SU-DHL-6 (cell line): ENCODE measurements around the gene RTN4.

Experiments
- H2AFZ ChIP-seq: fragments of 200-600 bp; sonication (generic); 2 replicates; pipeline ENCODE4 v1.6.1; 2014; ENCODE audit warnings: low read depth, mild to moderate bottlenecking, moderate library complexity, mixed read lengths, antibody characterized with exemption, low read length; ENCODE audit not compliant: severe bottlenecking
- H3F3A ChIP-seq: fragments of 200-600 bp; shearing (Covaris generic); 2 replicates; pipeline ENCODE4 v1.6.0; 2016; ENCODE audit warnings: antibody characterized with exemption, mild to moderate bottlenecking; ENCODE audit not compliant: insufficient read depth
- H3K27ac ChIP-seq: fragments of 200-600 bp; sonication (generic); 2 replicates; pipeline ENCODE4 v1.5.1; 2016; ENCODE audit warnings: low read depth, mild to moderate bottlenecking, low read length, moderate library complexity, mixed read lengths
- H3K27me3 ChIP-seq: fragments of 200-600 bp; sonication (generic), shearing (Covaris generic); 2 replicates; pipeline ENCODE4 v1.6.0; 2014; ENCODE audit warnings: mild to moderate bottlenecking, low read length
- H3K36me3 ChIP-seq: fragments of 200-600 bp; sonication (generic); 2 replicates; pipeline ENCODE4 v1.6.1; 2014; ENCODE audit warnings: mild to moderate bottlenecking, low read length, mixed read lengths
- H3K4me2 ChIP-seq: fragments of 300-600, 200-600 bp; shearing (Covaris generic), sonication (generic); 2 replicates; pipeline ENCODE4 v1.6.0; 2014; ENCODE audit warnings: low read length, low read depth, mild to moderate bottlenecking; ENCODE audit not compliant: poor library complexity, severe bottlenecking
- H3K4me3 ChIP-seq: fragments of 200-600 bp; sonication (generic); 2 replicates; pipeline ENCODE4 v1.5.1; 2014; ENCODE audit warnings: antibody characterized with exemption, low read length, mild to moderate bottlenecking, mixed read lengths; ENCODE audit not compliant: insufficient read depth, poor library complexity, severe bottlenecking
- H3K79me2 ChIP-seq: fragments of 200-600 bp; sonication (generic); 2 replicates; pipeline ENCODE4 v1.6.1; 2014; ENCODE audit warnings: mild to moderate bottlenecking, low read length, moderate library complexity; ENCODE audit not compliant: insufficient read depth
- H3K9ac ChIP-seq: fragments of 200-600 bp; sonication (generic); 2 replicates; pipeline ENCODE4 v1.7.0; 2014; ENCODE audit warnings: mild to moderate bottlenecking, low read length
- H3K9me2 ChIP-seq: fragments of 200-600 bp; sonication (generic); replicated peaks from 2 replicates; pipeline ENCODE4 v1.6.1; 2014; ENCODE audit warnings: low read length; ENCODE audit not compliant: insufficient read depth
- H3K9me3 ChIP-seq: fragments of 200-600 bp; sonication (generic); 2 replicates; pipeline ENCODE4 v1.6.1; 2014; ENCODE audit warnings: low read length, mixed read lengths; ENCODE audit not compliant: insufficient read depth
- H4K20me1 ChIP-seq: fragments of 200-600 bp; sonication (generic); 2 replicates; pipeline ENCODE4 v1.6.1; 2014; ENCODE audit warnings: low read depth, mild to moderate bottlenecking, antibody characterized with exemption, low read length, moderate library complexity, mixed read lengths
- CTCF ChIP-seq: fragments of 200-600 bp; sonication (generic); IDR thresholded peaks from one replicate; pipeline ENCODE4 v1.5.1; 2017; ENCODE audit warnings: antibody characterized with exemption, mild to moderate bottlenecking, low read length, moderate library complexity; ENCODE audit not compliant: insufficient read depth, poor library complexity, severe bottlenecking
- EZH2phosphoT487 ChIP-seq: fragments of 200-600 bp; sonication (generic), shearing (Covaris generic); conservative IDR thresholded peaks from 2 replicates; pipeline ENCODE4 v1.6.1; 2018; ENCODE audit warnings: mild to moderate bottlenecking, antibody characterized with exemption, low read length, moderate library complexity, mixed read lengths

Gene RTN4

GRCh38 chr2:54947646-54948045 lies 102.6 kb downstream of the RTN4 start:
- no peak overlapping the region for H2AFZ ChIP-seq
- no peak for TF ChIP-seq EZH2phosphoT487
- TF ChIP-seq CTCF = no peak
- no peaks in the 10 kb centered on the region for H3K9me3 ChIP-seq
- H3K36me3 ChIP-seq = no peaks in the 10 kb centered on the region
- no peaks in the 10 kb centered on the region; the same call in 1 of the 2 replicates for H3F3A ChIP-seq
- no peak overlapping the region for H3K4me2 ChIP-seq
- no peaks in the 10 kb centered on the region for H4K20me1 ChIP-seq
- H3K27ac ChIP-seq = no peak overlapping the region
- H3K4me3 ChIP-seq = no peak overlapping the region
- no peak overlapping the region for H3K9ac ChIP-seq
- H3K79me2 ChIP-seq = no peaks in the 10 kb centered on the region
- H3K9me2 ChIP-seq = no peaks in the 10 kb centered on the region
- H3K27me3 ChIP-seq = no peaks in the 10 kb centered on the region

DNA sequence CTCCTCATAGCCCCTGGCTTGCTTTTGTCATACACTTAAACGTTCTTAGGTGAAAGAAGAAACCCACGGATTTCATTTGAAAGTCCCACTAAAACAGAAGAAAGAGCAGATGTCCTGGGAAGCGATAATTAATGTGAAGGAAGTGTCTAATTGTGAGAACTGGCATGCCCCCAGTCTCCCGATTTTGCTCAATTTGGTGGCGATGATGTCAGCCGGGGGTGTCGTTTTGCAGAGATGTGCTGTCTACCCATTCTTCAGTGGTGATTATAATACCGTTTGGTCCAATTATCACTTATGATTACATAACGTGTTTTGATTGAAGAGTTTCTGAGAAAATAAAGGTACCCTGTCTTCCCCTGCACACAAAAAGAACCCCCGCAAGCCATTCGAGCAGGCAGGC lies 103.1 kb downstream of the RTN4 start:
- TF ChIP-seq CTCF = no peak
- Histone ChIP-seq H3K27ac (no peak overlapping the region), H3K4me2 (no peak overlapping the region), H3K4me3 (no peak overlapping the region), H2AFZ (no peak overlapping the region), H3F3A (no peaks in the 10 kb centered on the region; the same call in 1 of the 2 replicates), H4K20me1 (no peaks in the 10 kb centered on the region), H3K9me3 (no peaks in the 10 kb centered on the region), H3K9ac (no peak overlapping the region), H3K36me3 (no peaks in the 10 kb centered on the region), H3K79me2 (no peaks in the 10 kb centered on the region), H3K27me3 (no peaks in the 10 kb centered on the region), H3K9me2 (no peaks in the 10 kb centered on the region)

DNA sequence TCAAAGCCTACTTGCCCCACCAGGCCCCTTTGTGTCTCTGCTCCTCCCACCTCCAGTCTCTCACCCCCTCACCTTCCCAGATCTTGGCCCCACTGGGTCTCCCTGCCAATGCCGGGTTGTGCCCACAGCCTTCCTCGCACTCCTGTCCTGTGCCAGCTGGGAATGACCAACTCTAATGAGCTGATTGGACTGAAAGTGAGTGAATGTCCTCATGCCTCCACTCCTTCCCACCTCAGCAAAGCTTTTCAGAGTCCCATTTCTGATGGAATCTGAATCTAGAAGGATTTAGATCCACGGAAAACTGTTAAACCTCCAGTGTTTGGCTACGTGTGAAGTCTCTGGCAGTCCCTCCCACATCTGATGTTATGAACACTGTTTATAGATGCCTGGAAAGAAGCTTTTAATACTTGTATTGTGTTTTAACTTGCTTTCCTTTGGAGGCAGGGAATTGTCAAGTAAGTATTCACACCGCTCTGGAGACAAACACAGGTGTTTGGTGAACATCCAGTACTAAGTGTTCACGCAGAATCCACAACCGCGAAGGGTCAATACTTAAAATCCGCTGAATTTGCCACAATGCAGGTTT lies 103.9 kb downstream of the RTN4 start:
- Histone ChIP-seq H3K79me2 (no peaks in the 10 kb centered on the region), H2AFZ (no peak overlapping the region), H3K4me3 (no peak overlapping the region), H3K27ac (no peak overlapping the region), H3K9ac (no peak overlapping the region), H4K20me1 (no peaks in the 10 kb centered on the region), H3K36me3 (no peaks in the 10 kb centered on the region), H3K4me2 (no peak overlapping the region), H3K9me3 (no peaks in the 10 kb centered on the region), H3K27me3 (no peaks in the 10 kb centered on the region), H3F3A (no peaks in the 10 kb centered on the region; the same call in 1 of the 2 replicates), H3K9me2 (no peaks in the 10 kb centered on the region)
- no peak for TF ChIP-seq EZH2phosphoT487
- no peak for TF ChIP-seq CTCF
